GM21786 (cell line): ENCODE results near the gene SRD5A1.

Experiments used
- ATAC-seq: cut with Tn5 transposase; IDR thresholded peaks from one replicate; pipeline ENCODE4 v1.9.1; 2021; ENCODE audit not compliant: unreplicated experiment

The SRD5A1 gene

GRCh38 chr5:6603643-6604042 is 29.6 kb upstream of the SRD5A1 start:
- no peak for ATAC-seq

GRCh38 chr5:6604341-6604740 is 28.9 kb upstream of the SRD5A1 start:
- no peak for ATAC-seq

GRCh38 chr5:6604946-6605345 is 28.3 kb upstream of the SRD5A1 start:
- no peak for ATAC-seq

GRCh38 chr5:6606884-6607558 is 26.2 kb upstream of the SRD5A1 start:
- no peak for ATAC-seq

GRCh38 chr5:6607559-6607936 is 25.7 kb upstream of the SRD5A1 start:
- ATAC-seq: no peak

- no peak for ATAC-seq
Measured at GRCh38 chr5:6608016-6608415, 25.2 kb upstream of the SRD5A1 start.

- no peak for ATAC-seq
Measured at GRCh38 chr5:6611334-6612256, 21.6 kb upstream of the SRD5A1 start.

- no peak for ATAC-seq
Measured at GRCh38 chr5:6615034-6615815, 18.0 kb upstream of the SRD5A1 start.

- no peak for ATAC-seq
Measured at GRCh38 chr5:6616632-6617031, 16.6 kb upstream of the SRD5A1 start.

GRCh38 chr5:6623228-6623627 is 10.0 kb upstream of the SRD5A1 start:
- ATAC-seq: no peak

GRCh38 chr5:6623941-6624340 is 9.3 kb upstream of the SRD5A1 start:
- ATAC-seq: no peak

GRCh38 chr5:6626508-6626907 is 6.7 kb upstream of the SRD5A1 start:
- no peak for ATAC-seq

- ATAC-seq: no peak
Measured at GRCh38 chr5:6631441-6631840, 1.8 kb upstream of the SRD5A1 start.

- peak; percentile 9 for ATAC-seq
Measured at GRCh38 chr5:6632324-6632887, 834 bp upstream of the SRD5A1 start.

GRCh38 chr5:6633469-6634245 is 417 bp downstream of the SRD5A1 start:
- ATAC-seq: peak; percentile 48

GRCh38 chr5:6634306-6634705 is 1.1 kb downstream of the SRD5A1 start:
- ATAC-seq: no peak

GRCh38 chr5:6634788-6635430 is 1.7 kb downstream of the SRD5A1 start:
- ATAC-seq: no peak

GRCh38 chr5:6636293-6636692 is 3.1 kb downstream of the SRD5A1 start:
- ATAC-seq: no peak

- no peak for ATAC-seq
Measured at GRCh38 chr5:6637022-6637421, 3.8 kb downstream of the SRD5A1 start.

GRCh38 chr5:6637590-6637989 is 4.3 kb downstream of the SRD5A1 start:
- ATAC-seq: no peak
